ENCODE data around the gene ARPC2. TPM values are rescaled to one million over a fixed set of nuclear protein-coding genes. Genes with fewer than 3 reads are reported as not detected.

The ARPC2 gene
- total and polyA plus RNA-seq, 8 donors: 37.4 to 102 (median 55.8) TPM

GRCh38 chr2:218290316-218291261 lies 73.6 kb downstream of the ARPC2 start:
- Histone ChIP-seq H3K36me3 (no peaks in the 10 kb centered on the region), H3K9me3 (no peaks in the 10 kb centered on the region), H3K4me3 (peak overlapping the region; percentile 61 to 91 (median 86)), H3K27ac (peak overlapping the region; percentile 96 to 100 (median 98)), H3K4me1 (peaks cover 51 to 70% (median 67%) of the 10 kb centered on the region in 3 donors), H3K27me3 (no peaks in the 10 kb centered on the region)
- no peak for TF ChIP-seq CTCF (IDR thresholded peaks at IDR 0.05)
- ATAC-seq (no peak), DNase-seq (peak in 1 of 6 donors; percentile 15), FAIRE-seq (no peak)
- intact Hi-C loops (cut with DNase I): no loop called here
- 7% methylated on average over 12 of the region's 12 CpGs for WGBS, 2 donors

DNA sequence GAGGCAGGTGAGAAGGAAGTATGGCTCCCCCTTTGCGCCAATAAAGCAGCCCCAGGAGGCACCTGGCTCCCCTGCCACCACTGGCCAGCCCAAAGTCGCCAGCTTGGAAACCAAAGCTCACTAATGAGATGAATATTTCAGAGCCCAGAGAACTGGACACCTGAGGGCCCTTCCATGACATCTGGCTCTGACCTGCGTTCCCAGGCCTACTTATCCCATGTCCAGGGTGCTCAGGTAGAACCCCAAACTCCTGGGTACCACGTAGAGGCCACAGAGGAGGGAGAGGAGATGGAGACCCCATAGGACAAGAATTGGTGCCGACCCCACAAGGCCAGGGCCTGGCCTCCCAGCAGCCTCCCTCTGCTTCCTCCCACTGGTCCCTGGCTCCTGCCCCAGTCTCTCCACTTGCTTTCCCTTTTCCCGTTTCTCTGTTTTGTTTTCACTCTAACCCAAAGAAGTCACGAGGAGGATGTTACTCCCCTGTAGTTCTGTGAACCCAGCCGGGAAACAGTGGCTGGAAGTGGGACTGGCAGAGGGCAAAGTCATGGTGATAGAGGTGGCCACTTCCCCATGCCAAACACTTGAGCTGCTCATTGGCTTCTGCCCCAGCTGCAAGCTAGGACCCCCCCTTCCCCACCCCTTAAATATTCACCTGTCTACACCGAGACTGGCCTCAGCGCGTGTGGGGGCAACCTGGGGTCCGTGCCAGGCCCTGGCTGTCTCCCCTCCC lies 74.5 kb downstream of the ARPC2 start:
- intact Hi-C loops (cut with DNase I): no loop called here
- FAIRE-seq (no peak), ATAC-seq (peak in 3 of 4 donors; percentile 1 to 3 (median 1)), DNase-seq (peak in 2 of 6 donors; percentile 21 to 59)
- Histone ChIP-seq H3K27ac (peak overlapping the region; percentile 96 to 100 (median 98)), H3K4me3 (peak overlapping the region; percentile 61 to 91 (median 86)), H3K36me3 (no peaks in the 10 kb centered on the region), H3K9me3 (no peaks in the 10 kb centered on the region), H3K4me1 (peaks cover 42 to 69% (median 67%) of the 10 kb centered on the region in 3 donors), H3K27me3 (no peaks in the 10 kb centered on the region)
- 9 to 13% methylated on average over 11 to 12 of the region's 12 CpGs for WGBS, 2 donors
- TF ChIP-seq CTCF (IDR thresholded peaks at IDR 0.05): no peak

DNA sequence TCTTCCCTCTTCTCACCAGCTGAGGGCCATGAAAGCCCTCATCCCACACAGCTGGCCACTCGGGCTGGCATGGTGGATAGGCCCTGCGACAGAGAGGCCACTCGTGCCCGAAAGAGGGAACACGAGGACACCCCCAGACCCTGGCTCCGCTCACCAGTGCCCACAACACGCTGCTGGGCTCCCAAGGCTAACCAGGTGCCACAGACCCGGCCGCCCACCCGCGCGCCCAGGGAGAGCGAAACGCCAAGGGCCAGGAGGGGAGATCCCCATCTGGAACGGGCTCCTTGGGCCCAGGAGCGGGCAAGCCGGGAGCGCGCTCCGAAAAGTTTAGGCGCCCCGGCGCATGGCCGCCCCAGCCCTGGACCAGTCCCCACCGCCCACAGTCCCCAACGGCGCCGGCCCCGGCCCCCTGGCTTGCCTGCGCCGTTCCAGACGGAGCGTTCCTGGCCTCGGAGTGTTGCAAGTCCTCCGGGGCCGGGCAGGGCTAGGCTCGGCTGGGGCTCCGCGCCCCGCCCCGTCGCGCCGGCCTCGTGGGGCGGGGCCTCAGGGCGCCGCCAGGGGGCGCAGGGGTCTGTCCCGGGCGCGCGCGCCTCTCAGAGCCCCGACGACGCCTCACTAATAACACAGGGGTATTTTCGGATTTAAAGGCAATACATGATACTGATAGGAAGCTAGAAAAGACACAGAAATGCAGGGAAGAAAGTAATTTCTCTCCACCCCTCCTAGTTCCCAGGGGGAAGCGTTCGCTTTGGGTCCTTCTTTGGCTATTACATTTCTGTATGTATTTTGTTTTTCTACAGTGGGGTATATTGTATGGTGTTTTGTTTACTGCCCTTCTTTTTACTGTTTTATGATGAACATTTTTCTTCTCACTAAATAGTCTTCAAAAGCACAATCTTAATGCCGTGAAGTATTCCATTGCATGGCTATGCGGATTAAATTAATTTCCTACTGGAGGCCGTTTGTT lies 75.3 kb downstream of the ARPC2 start, which contains the start of gene TMBIM1:
Gene TMBIM1, minus strand, starts transcription at position 456 of the 967 bp plus-strand sequence. CDS start 10,362 bp downstream, outside the sequence.
- WGBS, 2 donors: 2 to 3% methylated on average over 55 to 63 of the region's 63 CpGs
- ATAC-seq: peak; percentile 71 to 80 (median 76)
- intact Hi-C loops (cut with DNase I): no loop called here
- TF ChIP-seq CTCF (IDR thresholded peaks at IDR 0.05): peak; percentile 89 to 97 (median 90)
- FAIRE-seq: no peak
- H3K9me3 ChIP-seq: no peaks in the 10 kb centered on the region
- peak within 1 kb of the TSS; percentile 96 to 100 (median 98) for H3K27ac ChIP-seq
- H3K36me3 ChIP-seq: no peaks in the 10 kb centered on the region
- DNase-seq: peak; percentile 76 to 94 (median 86)
- H3K27me3 ChIP-seq: no peaks in the 10 kb centered on the region
- peaks cover 36 to 66% (median 62%) of the 10 kb centered on the region in 3 donors for H3K4me1 ChIP-seq
- H3K4me3 ChIP-seq: peak within 1 kb of the TSS; percentile 61 to 91 (median 86)

- no peak for TF ChIP-seq CTCF (IDR thresholded peaks at IDR 0.05)
These were observed 76.9 kb downstream of the ARPC2 start for GRCh38 chr2:218293715-218294429.

More at GRCh38 chr2:218293715-218294429, 76.9 kb downstream of the ARPC2 start:
- no peaks in the 10 kb centered on the region for H3K27me3 ChIP-seq
- intact Hi-C loops (cut with DNase I): no loop called here
- FAIRE-seq (no peak), ATAC-seq (no peak), DNase-seq (peak in 1 of 6 donors; percentile 32)
- peak overlapping the region; percentile 96 to 100 (median 98) for H3K27ac ChIP-seq
- no peak overlapping the region for H3K4me3 ChIP-seq
- H3K4me1 ChIP-seq: peaks cover 22 to 56% (median 52%) of the 10 kb centered on the region in 3 donors
- H3K9me3 ChIP-seq: no peaks in the 10 kb centered on the region
- H3K36me3 ChIP-seq: no peaks in the 10 kb centered on the region
- WGBS, 2 donors: 36 to 37% methylated on average over 5 of the region's 5 CpGs

All from pancreas (tissue), 10 donors.